ENCODE measurements around the gene PSMD13. TPM values are rescaled to one million over a fixed set of nuclear protein-coding genes. Genes with fewer than 3 reads are reported as not detected.
A peak's percentile ranks its signal among the peaks of the same experiment; 100 is the strongest.

Gene PSMD13
- total and polyA plus RNA-seq, 2 donors from 2014 or later = 87.7 to 115 TPM

GRCh38 chr11:280706-281485 lies 44.1 kb downstream of the PSMD13 start:
- Histone ChIP-seq H3K27me3 (ENCODE audit: control insufficient read depth, insufficient read depth, low read length) (peaks cover 19% of the 10 kb centered on the region), H3K4me3 (ENCODE audit: low read length in 3 of 3) (peak overlapping the region in 1 of 3 donors; percentile 7), H3K4me1 (ENCODE audit: control insufficient read depth in 2 of 3, insufficient read depth in 2 of 3, low read depth in 1 of 3, low read length in 3 of 3) (peaks cover 0 to 14% (median 0%) of the 10 kb centered on the region in 3 donors), H3K9me3 (ENCODE audit: control insufficient read depth in 2 of 3, insufficient read depth in 1 of 3, low read length in 3 of 3) (no peaks in the 10 kb centered on the region), H3K27ac (ENCODE audit: low read depth in 2 of 2, low read length in 2 of 2) (no peak overlapping the region), H3K9ac (ENCODE audit: low read length in 3 of 3) (no peak overlapping the region), H3K36me3 (ENCODE audit: control insufficient read depth in 2 of 3, insufficient read depth in 3 of 3, low read length in 3 of 3) (no peaks in the 10 kb centered on the region)
- TF ChIP-seq, protein P1, sequence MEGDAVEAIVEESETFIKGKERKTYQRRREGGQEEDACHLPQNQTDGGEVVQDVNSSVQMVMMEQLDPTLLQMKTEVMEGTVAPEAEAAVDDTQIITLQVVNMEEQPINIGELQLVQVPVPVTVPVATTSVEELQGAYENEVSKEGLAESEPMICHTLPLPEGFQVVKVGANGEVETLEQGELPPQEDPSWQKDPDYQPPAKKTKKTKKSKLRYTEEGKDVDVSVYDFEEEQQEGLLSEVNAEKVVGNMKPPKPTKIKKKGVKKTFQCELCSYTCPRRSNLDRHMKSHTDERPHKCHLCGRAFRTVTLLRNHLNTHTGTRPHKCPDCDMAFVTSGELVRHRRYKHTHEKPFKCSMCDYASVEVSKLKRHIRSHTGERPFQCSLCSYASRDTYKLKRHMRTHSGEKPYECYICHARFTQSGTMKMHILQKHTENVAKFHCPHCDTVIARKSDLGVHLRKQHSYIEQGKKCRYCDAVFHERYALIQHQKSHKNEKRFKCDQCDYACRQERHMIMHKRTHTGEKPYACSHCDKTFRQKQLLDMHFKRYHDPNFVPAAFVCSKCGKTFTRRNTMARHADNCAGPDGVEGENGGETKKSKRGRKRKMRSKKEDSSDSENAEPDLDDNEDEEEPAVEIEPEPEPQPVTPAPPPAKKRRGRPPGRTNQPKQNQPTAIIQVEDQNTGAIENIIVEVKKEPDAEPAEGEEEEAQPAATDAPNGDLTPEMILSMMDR (IDR thresholded peaks at IDR 0.05; ENCODE audit: borderline replicate concordance, extremely low read depth, insufficient read depth) = no peak
- FAIRE-seq (no peak), DNase-seq (peak in 3 of 5 donors; percentile 32 to 74 (median 50))
- intact Hi-C loops (cut with DNase I) = no loop called here

GRCh38 chr11:281486-282161 lies 44.8 kb downstream of the PSMD13 start:
- H3K4me1 ChIP-seq (ENCODE audit: control insufficient read depth in 2 of 3, insufficient read depth in 2 of 3, low read depth in 1 of 3, low read length in 3 of 3) = peaks cover 0 to 14% (median 0%) of the 10 kb centered on the region in 3 donors
- peaks cover 19% of the 10 kb centered on the region for H3K27me3 ChIP-seq (ENCODE audit: control insufficient read depth, insufficient read depth, low read length)
- no peak overlapping the region for H3K9ac ChIP-seq (ENCODE audit: low read length in 3 of 3)
- TF ChIP-seq, protein P1 (IDR thresholded peaks at IDR 0.05; ENCODE audit: borderline replicate concordance, extremely low read depth, insufficient read depth) = no peak
- H3K27ac ChIP-seq (ENCODE audit: low read depth in 2 of 2, low read length in 2 of 2) = no peak overlapping the region
- no peaks in the 10 kb centered on the region for H3K36me3 ChIP-seq (ENCODE audit: control insufficient read depth in 2 of 3, insufficient read depth in 3 of 3, low read length in 3 of 3)
- no peaks in the 10 kb centered on the region for H3K9me3 ChIP-seq (ENCODE audit: control insufficient read depth in 2 of 3, insufficient read depth in 1 of 3, low read length in 3 of 3)
- H3K4me3 ChIP-seq (ENCODE audit: low read length in 3 of 3) = peak overlapping the region in 1 of 3 donors; percentile 7
- DNase-seq = peak in 2 of 5 donors; percentile 45 to 75
- FAIRE-seq = no peak
- intact Hi-C loops (cut with DNase I) = no loop called here

DNA sequence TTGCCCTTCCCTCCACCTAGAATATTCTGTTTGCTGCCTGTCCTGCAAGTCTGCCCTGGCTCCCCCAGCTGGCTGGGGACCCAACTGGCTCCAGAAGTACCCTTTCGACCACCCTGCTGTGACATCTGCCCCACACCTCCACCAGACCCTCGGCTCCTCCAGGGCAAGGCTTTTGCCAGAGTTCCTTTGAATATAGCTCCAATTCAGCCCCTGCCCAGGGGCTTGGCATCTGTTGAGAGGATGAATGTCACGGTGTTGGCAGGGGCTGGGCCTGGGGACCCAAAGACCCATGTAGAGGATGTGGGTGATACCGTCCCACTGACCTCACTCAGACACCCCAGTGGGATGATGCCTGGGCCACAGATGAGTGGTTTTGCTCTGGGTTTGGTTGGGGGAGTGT lies 45.4 kb downstream of the PSMD13 start:
- Histone ChIP-seq H3K27ac (ENCODE audit: low read depth in 2 of 2, low read length in 2 of 2) (no peak overlapping the region), H3K9ac (ENCODE audit: low read length in 3 of 3) (no peak overlapping the region), H3K4me3 (ENCODE audit: low read length in 3 of 3) (no peak overlapping the region), H3K4me1 (ENCODE audit: control insufficient read depth in 2 of 3, insufficient read depth in 2 of 3, low read depth in 1 of 3, low read length in 3 of 3) (peaks cover 0 to 14% (median 0%) of the 10 kb centered on the region in 3 donors), H3K36me3 (ENCODE audit: control insufficient read depth in 2 of 3, insufficient read depth in 3 of 3, low read length in 3 of 3) (no peaks in the 10 kb centered on the region), H3K9me3 (ENCODE audit: control insufficient read depth in 2 of 3, insufficient read depth in 1 of 3, low read length in 3 of 3) (no peaks in the 10 kb centered on the region), H3K27me3 (ENCODE audit: control insufficient read depth, insufficient read depth, low read length) (peaks cover 19% of the 10 kb centered on the region)
- intact Hi-C loops (cut with DNase I) = no loop called here
- TF ChIP-seq, protein P1 (IDR thresholded peaks at IDR 0.05; ENCODE audit: borderline replicate concordance, extremely low read depth, insufficient read depth) = no peak
- DNase-seq (peak in 1 of 5 donors; percentile 60), FAIRE-seq (no peak)
